HL-60 (cell line): ENCODE results near the gene PRKAA2.

Experiments
- GABPA ChIP-seq: IDR thresholded peaks from 2 replicates; pipeline ENCODE4 v1.6.1; 2012; ENCODE audit warnings: low read depth
- POLR2AphosphoS5 ChIP-seq: IDR thresholded peaks from 2 replicates; pipeline ENCODE4 v1.6.1; 2012; ENCODE audit warnings: low read depth
- SPI1 ChIP-seq: IDR thresholded peaks from 2 replicates; pipeline ENCODE4 v1.6.1; 2012; ENCODE audit warnings: low read depth, mild to moderate bottlenecking, borderline replicate concordance
- TF ChIP-seq, protein P1 (sequence below): IDR thresholded peaks from one replicate; pipeline ENCODE4 v1.5.1; 2011; ENCODE audit warnings: low read length, control low read depth, inconsistent platforms; ENCODE audit not compliant: insufficient read depth
- TF ChIP-seq, protein P2 (sequence below): IDR thresholded peaks from 2 replicates; pipeline ENCODE4 v1.6.1; 2012; ENCODE audit warnings: low read depth; ENCODE audit not compliant: insufficient replicate concordance

DNA sequence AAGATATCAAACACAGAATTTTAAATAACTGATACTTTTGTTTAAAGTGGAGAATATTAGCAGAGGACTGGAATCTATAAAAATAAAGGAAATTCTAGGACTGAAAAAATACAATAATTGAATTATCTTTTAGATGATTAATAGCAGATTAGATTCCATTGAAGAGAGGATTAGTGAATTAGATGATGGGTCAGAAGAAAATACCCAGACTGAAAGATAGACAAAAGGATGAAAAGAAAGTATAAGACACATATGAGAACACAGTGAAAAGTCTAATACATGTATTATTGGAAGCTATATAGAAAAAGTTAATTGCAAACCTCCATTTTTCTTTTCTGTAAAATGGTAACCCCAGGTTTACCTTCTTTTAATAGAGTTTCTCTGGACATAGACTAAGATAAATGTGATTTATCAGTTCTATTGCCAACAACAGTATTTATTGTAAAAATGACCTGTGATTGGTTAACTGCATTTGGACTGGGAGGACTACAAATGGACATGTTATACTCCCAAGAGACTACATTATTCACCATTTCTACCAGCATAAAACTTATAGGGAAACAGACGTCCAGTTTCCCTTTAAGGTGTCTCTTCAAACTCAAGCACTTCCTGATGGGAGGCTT, 11.0 kb downstream of the PRKAA2 start:
- TF ChIP-seq, protein P1, sequence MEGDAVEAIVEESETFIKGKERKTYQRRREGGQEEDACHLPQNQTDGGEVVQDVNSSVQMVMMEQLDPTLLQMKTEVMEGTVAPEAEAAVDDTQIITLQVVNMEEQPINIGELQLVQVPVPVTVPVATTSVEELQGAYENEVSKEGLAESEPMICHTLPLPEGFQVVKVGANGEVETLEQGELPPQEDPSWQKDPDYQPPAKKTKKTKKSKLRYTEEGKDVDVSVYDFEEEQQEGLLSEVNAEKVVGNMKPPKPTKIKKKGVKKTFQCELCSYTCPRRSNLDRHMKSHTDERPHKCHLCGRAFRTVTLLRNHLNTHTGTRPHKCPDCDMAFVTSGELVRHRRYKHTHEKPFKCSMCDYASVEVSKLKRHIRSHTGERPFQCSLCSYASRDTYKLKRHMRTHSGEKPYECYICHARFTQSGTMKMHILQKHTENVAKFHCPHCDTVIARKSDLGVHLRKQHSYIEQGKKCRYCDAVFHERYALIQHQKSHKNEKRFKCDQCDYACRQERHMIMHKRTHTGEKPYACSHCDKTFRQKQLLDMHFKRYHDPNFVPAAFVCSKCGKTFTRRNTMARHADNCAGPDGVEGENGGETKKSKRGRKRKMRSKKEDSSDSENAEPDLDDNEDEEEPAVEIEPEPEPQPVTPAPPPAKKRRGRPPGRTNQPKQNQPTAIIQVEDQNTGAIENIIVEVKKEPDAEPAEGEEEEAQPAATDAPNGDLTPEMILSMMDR, result no peak
- TF ChIP-seq, protein P2, sequence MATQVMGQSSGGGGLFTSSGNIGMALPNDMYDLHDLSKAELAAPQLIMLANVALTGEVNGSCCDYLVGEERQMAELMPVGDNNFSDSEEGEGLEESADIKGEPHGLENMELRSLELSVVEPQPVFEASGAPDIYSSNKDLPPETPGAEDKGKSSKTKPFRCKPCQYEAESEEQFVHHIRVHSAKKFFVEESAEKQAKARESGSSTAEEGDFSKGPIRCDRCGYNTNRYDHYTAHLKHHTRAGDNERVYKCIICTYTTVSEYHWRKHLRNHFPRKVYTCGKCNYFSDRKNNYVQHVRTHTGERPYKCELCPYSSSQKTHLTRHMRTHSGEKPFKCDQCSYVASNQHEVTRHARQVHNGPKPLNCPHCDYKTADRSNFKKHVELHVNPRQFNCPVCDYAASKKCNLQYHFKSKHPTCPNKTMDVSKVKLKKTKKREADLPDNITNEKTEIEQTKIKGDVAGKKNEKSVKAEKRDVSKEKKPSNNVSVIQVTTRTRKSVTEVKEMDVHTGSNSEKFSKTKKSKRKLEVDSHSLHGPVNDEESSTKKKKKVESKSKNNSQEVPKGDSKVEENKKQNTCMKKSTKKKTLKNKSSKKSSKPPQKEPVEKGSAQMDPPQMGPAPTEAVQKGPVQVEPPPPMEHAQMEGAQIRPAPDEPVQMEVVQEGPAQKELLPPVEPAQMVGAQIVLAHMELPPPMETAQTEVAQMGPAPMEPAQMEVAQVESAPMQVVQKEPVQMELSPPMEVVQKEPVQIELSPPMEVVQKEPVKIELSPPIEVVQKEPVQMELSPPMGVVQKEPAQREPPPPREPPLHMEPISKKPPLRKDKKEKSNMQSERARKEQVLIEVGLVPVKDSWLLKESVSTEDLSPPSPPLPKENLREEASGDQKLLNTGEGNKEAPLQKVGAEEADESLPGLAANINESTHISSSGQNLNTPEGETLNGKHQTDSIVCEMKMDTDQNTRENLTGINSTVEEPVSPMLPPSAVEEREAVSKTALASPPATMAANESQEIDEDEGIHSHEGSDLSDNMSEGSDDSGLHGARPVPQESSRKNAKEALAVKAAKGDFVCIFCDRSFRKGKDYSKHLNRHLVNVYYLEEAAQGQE, result no peak
- TF ChIP-seq POLR2AphosphoS5 (no peak), GABPA (no peak), SPI1 (no peak)
